Activated naive CD8-positive, alpha-beta T cell (primary cell): ENCODE data around the gene CCDC88B.
"Not testable (repeated sequence)": the region's sequence is repeated elsewhere in the genome, so short reads cannot be mapped to it uniquely, and the experiment has no call there.

Source experiments
- H3K27ac Mint-ChIP-seq: one replicate; pipeline ENCODE4 v1.8.0; 2021; ENCODE audit warnings: mixed read lengths
- H3K27me3 Mint-ChIP-seq: one replicate; pipeline ENCODE4 v1.8.0; 2021; ENCODE audit warnings: mixed read lengths
- H3K36me3 Mint-ChIP-seq: one replicate; pipeline ENCODE4 v1.8.0; 2021; ENCODE audit warnings: mixed read lengths
- H3K4me1 Mint-ChIP-seq: one replicate; pipeline ENCODE4 v1.8.0; 2021; ENCODE audit warnings: low read depth, mixed read lengths
- H3K4me3 Mint-ChIP-seq: one replicate; pipeline ENCODE4 v1.8.0; 2021; ENCODE audit warnings: mild to moderate bottlenecking, mixed read lengths
- H3K9me3 Mint-ChIP-seq: one replicate; pipeline ENCODE4 v1.8.0; 2021; ENCODE audit warnings: low read depth, mixed read lengths

CCDC88B gene

DNA sequence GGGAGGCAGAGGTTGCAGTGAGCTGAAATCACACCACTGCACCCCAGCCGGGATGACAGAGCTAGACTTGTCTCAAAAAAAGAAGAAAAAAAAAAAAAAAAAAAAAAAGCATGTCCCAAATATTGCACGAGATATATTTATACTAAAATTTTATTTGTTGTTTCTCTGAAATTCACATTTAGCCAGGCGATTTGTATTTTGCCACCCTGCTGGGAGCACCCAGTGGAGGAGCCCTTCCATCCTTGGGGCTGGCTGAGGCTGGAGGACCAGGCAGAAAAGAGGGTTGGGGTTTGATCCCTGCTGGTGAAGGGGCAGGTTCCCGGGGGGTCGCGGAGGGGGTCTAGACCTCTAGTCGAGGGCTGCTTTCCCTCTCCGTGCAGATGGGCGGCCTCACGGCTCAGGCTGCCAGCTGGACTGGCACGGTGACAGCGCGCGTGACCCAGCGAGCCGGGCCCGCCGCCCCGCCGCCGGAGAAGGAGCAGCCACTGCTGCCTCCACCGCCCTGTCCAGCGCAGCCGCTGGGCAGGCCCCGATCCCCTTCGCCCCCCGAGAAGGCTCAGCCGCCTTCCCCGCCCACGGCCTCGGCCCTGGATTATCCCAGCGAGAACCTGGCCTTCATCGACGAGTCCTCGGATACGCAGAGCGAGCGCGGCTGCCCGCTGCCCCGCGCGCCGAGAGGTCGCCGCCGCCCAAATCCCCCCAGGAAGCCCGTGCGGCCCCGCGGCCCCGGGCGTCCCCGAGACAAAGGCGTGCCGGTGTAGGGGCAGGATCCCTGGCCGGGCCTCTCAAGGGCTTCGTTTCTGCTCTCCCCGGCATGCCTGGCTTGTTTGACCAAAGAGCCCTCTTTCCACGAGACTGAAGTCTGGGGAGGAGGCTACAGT, 40.8 kb upstream of the CCDC88B start:
- Mint-ChIP-seq H3K4me3 (peak overlapping the region; percentile 72), H3K4me1 (peaks cover 25% of the 10 kb centered on the region), H3K27me3 (peaks cover 30% of the 10 kb centered on the region), H3K27ac (no peak overlapping the region), H3K9me3 (no peaks in the 10 kb centered on the region), H3K36me3 (no peaks in the 10 kb centered on the region)

DNA sequence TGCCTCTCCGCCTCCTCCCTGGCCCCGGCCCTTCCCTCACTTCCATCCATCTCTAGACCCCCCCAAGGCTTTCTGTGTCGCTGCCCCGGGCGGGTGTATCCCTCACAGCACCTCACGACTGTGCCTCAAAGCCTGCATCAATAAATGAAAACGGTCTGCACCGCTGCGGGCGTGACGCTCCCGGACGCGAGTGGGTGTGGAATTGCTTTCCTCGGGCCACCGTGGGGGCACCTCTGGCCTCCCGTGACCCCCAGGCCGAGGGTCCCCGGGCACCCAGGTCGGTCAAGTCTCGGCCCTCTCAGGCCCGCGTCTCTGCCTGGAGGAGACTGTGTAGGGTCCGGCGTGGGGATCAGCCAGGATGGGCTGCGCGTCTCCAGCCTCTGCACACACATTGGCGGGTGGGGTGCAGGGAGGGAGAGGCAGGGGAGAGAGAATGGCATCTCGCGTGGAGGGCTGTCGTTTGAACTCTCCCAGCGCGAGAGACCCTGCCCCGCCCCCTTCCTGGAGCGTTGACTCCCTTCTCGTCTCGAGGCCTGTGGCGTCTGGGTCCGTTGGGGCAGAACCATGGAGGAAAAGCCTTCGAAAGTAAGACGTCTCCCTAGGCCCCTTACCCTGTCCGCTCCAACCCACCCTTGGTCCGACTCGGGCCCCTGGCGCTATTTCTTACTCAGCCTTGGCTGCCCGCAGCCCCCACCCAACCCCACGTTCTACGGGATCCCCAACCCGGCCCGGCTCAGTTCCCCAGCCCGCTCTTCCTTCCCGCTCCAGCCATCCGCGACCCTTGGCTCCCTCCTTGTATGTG, 40.0 kb upstream of the CCDC88B start, which contains the start of gene CATSPERZ:
TSS of gene CATSPERZ (plus strand) at position 512 of the 802 bp plus-strand sequence. CDS start at position 565, 53 bp downstream.
- H3K4me1 Mint-ChIP-seq, result peaks cover 30% of the 10 kb centered on the region
- H3K27ac Mint-ChIP-seq, result no peak within 1 kb of the TSS
- H3K9me3 Mint-ChIP-seq, result no peaks in the 10 kb centered on the region
- H3K27me3 Mint-ChIP-seq, result peaks cover 27% of the 10 kb centered on the region
- H3K4me3 Mint-ChIP-seq, result peak within 1 kb of the TSS; percentile 78
- H3K36me3 Mint-ChIP-seq, result no peaks in the 10 kb centered on the region

DNA sequence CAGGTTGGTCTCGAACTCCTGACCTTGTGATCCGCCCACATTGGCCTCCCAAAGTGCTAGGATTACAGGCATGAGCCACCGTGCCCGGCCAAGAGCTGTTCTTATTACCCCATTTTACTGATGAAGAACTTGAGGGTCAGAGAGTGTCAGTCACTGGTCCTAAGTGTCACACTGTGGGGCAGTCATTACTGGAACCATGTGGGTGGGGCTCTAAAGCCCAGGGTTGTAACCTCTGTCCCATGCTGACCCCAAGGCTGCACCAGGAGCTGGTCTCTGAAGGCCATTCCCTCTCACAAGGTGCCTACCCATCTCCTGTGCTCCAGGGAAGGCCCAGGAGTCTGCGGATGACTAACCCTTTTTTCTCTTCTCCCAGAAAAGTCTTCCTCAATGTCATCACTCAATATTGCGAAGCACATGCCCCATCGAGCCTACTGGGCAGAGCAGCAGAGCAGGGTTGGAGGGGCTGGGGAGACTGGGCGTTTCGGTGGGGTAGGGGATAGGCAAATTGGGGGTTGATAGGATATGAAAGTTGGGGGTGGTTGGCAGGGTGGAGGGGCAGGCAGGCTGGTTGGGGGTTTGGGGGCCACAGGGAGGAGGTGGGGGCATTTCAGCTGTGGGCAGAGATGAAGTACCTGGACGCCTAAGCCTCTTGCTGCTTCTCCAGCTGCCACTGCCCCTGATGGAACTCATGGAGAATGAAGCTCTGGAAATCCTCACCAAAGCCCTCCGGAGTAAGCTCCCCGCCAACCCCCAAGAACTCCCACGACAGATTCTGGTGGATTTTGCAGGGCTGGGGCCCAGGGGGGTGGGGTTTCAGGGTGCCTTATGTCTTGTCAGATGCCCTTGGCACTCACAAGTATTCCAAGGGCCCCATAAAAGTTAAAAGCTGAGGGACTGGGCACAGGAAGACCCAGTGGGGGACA, 36.6 kb upstream of the CCDC88B start:
- H3K27me3 Mint-ChIP-seq, result peaks cover 5% of the 10 kb centered on the region
- no peak overlapping the region for H3K27ac Mint-ChIP-seq
- peaks cover 2% of the 10 kb centered on the region for H3K36me3 Mint-ChIP-seq
- H3K9me3 Mint-ChIP-seq, result no peaks in the 10 kb centered on the region
- H3K4me3 Mint-ChIP-seq, result peak overlapping the region; percentile 90
- H3K4me1 Mint-ChIP-seq, result peaks cover 37% of the 10 kb centered on the region

DNA sequence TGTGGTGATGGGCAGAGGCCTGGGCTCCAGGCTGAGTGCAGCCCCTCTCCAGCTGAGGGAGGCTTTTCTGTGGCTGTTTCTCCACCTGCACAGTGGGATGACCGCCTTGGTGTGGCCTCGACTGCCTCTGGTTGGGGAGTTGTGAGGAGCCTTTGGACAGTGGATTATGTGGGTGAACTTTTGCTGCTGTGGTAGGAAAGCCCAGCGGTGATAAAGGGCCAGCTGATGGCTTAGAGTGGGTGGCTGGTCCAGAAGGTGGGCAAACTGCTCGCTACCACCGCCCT, 36.0 kb upstream of the CCDC88B start:
- peaks cover 2% of the 10 kb centered on the region for H3K36me3 Mint-ChIP-seq
- H3K4me3 Mint-ChIP-seq, result peak overlapping the region; percentile 90
- H3K9me3 Mint-ChIP-seq, result no peaks in the 10 kb centered on the region
- H3K27ac Mint-ChIP-seq, result peak overlapping the region; percentile 98
- peaks cover 37% of the 10 kb centered on the region for H3K4me1 Mint-ChIP-seq
- peaks cover 5% of the 10 kb centered on the region for H3K27me3 Mint-ChIP-seq

DNA sequence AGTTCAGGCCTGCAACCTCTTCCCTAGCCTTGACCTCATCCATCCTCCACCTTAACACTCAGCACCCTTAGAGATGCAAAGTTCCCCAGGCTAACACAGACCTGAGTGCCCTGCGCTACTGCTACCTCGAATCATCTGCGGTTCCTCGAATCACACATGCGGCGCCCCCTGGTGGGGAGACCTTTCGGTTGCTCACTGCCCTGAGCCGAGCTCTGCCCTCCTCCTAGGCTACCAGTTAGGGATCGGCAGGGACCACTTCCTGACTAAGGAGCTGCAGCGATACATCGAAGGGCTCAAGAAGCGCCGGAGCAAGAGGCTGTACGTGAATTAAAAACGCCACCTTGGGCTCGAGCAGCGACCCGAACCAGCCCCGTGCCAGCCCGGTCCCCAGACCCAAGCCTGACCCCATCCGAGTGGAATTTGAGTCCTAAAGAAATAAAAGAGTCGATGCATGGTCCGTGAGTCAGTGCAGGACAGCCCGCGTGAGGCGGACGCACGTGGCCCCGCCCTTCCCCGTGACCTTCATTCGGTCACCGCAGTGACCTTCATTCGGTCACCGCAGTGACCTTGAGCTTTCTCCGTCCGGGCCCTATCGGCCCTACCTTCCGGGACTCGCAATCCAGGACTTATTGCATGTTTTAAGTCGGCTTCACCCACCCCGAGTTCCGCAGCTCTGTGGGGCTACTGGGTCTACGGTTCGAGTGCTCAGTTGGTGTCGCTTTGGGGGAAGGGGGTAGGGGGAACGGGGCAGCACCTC, 35.5 kb upstream of the CCDC88B start:
- peak overlapping the region; percentile 98 for H3K27ac Mint-ChIP-seq
- H3K36me3 Mint-ChIP-seq, result peaks cover 2% of the 10 kb centered on the region
- H3K4me3 Mint-ChIP-seq, result peak overlapping the region; percentile 90
- peaks cover 5% of the 10 kb centered on the region for H3K27me3 Mint-ChIP-seq
- H3K9me3 Mint-ChIP-seq, result no peaks in the 10 kb centered on the region
- peaks cover 37% of the 10 kb centered on the region for H3K4me1 Mint-ChIP-seq

DNA sequence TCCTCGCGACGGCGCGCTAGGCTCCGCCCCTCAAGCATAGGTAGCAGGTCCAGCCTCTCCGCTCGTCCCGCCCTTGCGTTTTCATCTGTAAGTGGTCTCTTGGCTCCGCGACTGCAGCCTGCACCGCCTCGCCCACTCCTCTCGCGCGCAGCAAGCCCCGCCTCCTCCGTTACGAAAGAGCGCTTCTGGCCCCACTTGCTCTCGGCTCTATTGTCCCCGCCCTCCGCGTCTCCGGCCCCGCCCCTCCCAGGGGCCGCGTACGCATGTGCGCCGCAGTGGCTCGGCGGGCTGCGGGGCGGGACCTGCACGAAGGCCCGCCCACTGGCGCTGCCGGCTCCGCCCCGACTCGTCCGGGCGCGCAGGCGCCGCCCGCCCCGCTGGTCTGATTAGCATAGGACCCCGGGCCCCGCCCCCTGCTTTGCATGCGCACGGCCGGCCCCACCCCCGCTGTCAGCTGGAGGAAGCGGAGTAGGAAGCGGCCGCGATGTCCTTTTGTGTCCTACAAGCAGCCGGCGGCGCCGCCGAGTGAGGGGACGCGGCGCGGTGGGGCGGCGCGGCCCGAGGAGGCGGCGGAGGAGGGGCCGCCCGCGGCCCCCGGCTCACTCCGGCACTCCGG, 34.8 kb upstream of the CCDC88B start, which contains the start of gene ESRRA:
TSS of gene ESRRA (plus strand) at position 450 of the 616 bp plus-strand sequence. CDS start 1,656 bp downstream, outside the sequence.
- H3K27ac Mint-ChIP-seq, result peak within 1 kb of the TSS; percentile 98
- H3K4me1 Mint-ChIP-seq, result peaks cover 39% of the 10 kb centered on the region
- H3K27me3 Mint-ChIP-seq, result peaks cover 3% of the 10 kb centered on the region
- H3K4me3 Mint-ChIP-seq, result peak within 1 kb of the TSS; percentile 100
- H3K36me3 Mint-ChIP-seq, result peaks cover 2% of the 10 kb centered on the region
- H3K9me3 Mint-ChIP-seq, result no peaks in the 10 kb centered on the region

DNA sequence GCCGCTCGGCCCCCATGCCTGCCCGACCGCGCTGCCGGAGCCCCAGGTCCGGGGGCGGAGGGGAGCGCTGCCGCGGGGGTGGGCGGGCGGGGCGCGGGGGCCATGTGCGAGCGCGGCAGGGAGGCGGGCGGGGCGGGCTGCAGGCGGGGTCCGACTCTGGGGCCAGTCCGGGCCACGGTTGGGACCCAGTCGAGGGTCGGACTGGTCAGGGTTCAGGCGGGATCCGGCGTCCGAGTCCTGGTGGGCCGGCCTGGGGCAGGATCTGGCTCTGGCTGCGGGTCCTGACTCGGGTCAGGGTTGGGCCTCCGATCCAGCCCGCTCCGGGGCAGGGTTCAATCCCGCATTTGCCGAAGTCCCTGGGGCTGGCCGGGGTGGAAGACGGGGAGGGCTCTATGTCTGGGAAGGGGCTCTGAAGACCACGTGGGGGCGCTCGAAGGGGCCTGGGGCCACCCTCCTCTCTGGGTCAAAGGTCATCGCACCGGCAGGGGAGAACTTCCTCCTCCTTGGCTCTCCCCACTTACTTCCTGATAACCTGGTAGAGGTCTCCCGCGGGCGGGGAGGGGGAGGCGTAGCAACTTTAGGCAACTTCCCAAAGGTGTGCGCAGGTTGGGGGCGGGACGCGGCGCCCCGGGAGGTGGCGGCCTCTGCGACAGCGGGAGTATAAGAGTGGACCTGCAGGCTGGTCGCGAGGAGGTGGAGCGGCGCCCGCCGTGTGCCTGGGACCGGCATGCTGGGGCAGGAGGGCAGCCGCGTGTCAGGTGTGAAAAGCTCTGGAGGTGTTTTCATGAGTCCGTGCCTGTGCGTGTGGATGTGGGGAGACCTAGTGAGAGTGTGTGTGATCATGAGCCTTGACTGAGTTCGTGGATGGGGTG, 34.1 kb upstream of the CCDC88B start:
- Mint-ChIP-seq H3K9me3 (no peaks in the 10 kb centered on the region), H3K27me3 (no peaks in the 10 kb centered on the region)

DNA sequence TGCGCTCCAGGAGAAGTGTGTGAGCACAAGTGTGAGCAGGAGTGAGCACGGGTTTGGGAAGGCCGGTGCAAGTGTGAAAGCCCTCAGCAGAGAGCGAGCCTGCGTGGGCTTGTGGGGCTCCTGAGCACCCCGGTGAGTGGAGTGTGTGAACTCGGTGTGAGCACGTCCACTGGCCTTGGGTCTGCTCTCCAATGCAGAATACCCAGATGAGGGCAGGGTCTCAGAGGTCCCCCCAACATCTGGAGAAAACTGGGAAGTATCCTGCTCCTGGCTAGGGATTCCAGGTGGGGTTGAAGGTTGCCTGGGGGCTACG, 33.5 kb upstream of the CCDC88B start:
- no peaks in the 10 kb centered on the region for H3K9me3 Mint-ChIP-seq
- H3K4me3 Mint-ChIP-seq, result peak overlapping the region; percentile 100
- peaks cover 2% of the 10 kb centered on the region for H3K36me3 Mint-ChIP-seq
- H3K27me3 Mint-ChIP-seq, result no peaks in the 10 kb centered on the region
- peaks cover 35% of the 10 kb centered on the region for H3K4me1 Mint-ChIP-seq
- peak overlapping the region; percentile 96 for H3K27ac Mint-ChIP-seq

More for the DNA sequence above, 34.1 kb upstream of the CCDC88B start:
- Mint-ChIP-seq H3K4me3 (peak overlapping the region; percentile 100), H3K4me1 (peaks cover 35% of the 10 kb centered on the region), H3K36me3 (peaks cover 2% of the 10 kb centered on the region), H3K27ac (peak overlapping the region; percentile 96)

DNA sequence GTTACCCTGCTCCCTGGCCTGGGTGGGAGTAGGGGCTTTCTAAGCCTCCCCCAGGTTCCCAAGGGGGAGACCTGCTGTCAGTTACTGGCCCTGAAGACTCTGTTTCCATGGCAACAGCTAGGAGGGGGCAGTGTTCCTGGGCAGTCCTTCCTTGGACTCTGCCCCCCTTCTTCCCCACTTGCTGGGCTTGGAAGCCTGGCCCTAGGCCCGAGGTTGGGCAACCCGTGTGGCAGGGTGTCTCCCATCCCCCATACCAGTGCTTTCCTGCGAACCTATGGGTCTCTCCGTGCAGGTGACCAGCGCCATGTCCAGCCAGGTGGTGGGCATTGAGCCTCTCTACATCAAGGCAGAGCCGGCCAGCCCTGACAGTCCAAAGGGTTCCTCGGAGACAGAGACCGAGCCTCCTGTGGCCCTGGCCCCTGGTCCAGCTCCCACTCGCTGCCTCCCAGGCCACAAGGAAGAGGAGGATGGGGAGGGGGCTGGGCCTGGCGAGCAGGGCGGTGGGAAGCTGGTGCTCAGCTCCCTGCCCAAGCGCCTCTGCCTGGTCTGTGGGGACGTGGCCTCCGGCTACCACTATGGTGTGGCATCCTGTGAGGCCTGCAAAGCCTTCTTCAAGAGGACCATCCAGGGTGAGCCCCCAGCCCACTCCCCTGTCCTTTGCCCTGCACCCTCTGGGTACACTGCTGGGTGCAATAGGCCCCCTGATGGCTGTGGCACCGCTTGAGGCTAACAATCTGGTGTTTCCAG, 33.0 kb upstream of the CCDC88B start:
- no peaks in the 10 kb centered on the region for H3K27me3 Mint-ChIP-seq
- peaks cover 2% of the 10 kb centered on the region for H3K36me3 Mint-ChIP-seq
- H3K4me1 Mint-ChIP-seq, result peaks cover 32% of the 10 kb centered on the region
- H3K27ac Mint-ChIP-seq, result peak overlapping the region; percentile 96
- peak overlapping the region; percentile 100 for H3K4me3 Mint-ChIP-seq
- no peaks in the 10 kb centered on the region for H3K9me3 Mint-ChIP-seq

DNA sequence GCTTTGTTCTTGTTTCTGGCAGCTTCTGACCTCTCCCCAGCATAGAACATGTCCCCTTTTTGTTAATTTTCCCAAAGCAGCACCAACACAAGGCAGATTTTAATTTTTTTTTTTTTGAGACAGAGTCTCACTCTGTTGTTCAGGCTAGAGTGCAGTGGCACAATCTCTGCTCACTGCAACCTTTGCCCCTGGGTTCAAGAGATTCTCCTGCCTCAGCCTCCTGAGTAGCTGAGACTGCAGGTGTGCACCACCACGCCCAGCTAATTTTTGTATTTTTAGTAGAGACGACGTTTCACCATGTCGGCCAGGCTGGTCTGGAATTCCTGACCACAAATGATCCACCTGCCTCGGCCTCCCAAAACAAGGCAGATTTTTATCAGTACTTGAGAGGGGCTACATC, 32.2 kb upstream of the CCDC88B start:
- not testable (repeated sequence) for H3K36me3 Mint-ChIP-seq, H3K9me3 Mint-ChIP-seq, H3K27me3 Mint-ChIP-seq
- Mint-ChIP-seq H3K27ac (peak overlapping the region; percentile 78), H3K4me3 (peak overlapping the region; percentile 100), H3K4me1 (peaks cover 37% of the 10 kb centered on the region)

DNA sequence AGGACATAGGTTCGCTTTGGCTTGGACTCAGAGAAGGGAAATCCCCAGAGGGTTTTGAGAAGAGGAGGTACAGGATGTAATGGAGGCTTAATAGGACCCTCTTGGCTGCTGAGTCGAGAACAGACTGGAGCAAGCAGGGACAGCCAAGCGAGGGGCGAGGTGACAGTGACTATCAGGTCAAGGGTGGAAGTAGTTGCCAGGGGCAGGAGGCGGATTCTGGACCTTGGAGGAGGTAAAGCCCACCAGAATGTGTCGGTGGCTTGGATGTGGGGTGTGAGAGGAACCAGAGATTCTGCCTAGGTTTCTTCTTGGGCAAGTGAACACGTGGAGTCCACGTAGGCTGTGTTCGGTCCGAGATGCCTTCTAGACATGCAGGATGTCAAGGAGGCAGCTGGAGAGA, 27.1 kb upstream of the CCDC88B start:
- Mint-ChIP-seq H3K27me3 (no peaks in the 10 kb centered on the region), H3K9me3 (no peaks in the 10 kb centered on the region), H3K27ac (peak overlapping the region; percentile 66), H3K36me3 (peaks cover 10% of the 10 kb centered on the region), H3K4me3 (no peak overlapping the region), H3K4me1 (peaks cover 33% of the 10 kb centered on the region)

DNA sequence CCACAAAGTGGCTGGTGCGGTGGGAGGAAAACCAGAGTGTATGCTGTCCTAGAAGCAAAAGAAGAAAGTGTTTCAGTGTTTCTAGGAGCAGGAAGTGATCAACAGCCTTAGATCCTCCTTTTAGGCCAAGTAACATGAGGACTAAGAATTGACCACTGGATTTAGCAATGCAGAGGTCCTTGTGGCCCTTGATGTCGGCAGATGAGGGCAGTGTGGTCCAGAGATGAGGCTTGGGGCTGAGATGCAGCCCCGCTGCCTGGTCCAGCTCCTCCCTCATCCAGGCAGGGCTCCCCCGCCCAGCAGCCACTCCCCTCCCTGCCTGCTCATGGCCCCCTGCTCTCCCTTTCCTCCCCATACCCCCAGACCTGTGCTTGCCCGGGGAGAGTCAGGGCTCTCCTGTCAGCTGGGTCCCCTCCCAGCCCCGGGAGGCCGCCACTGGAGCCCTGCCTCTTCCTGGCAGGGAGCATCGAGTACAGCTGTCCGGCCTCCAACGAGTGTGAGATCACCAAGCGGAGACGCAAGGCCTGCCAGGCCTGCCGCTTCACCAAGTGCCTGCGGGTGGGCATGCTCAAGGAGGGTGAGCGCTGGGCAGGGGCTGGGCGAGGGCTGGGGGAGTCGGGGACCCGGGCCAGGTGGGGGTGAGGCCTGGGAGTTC, 26.4 kb upstream of the CCDC88B start:
- Mint-ChIP-seq H3K36me3 (peaks cover 10% of the 10 kb centered on the region), H3K27me3 (no peaks in the 10 kb centered on the region), H3K27ac (peak overlapping the region; percentile 66), H3K4me3 (no peak overlapping the region), H3K9me3 (no peaks in the 10 kb centered on the region), H3K4me1 (peaks cover 33% of the 10 kb centered on the region)
